ENCODE results near the gene MCC.

The MCC gene

GRCh38 chr5:113223315-113223714 is 264.9 kb downstream of the MCC start:
- no peak for DNase-seq (ENCODE audit: low read depth)

GRCh38 chr5:113221294-113222176 is 266.7 kb downstream of the MCC start:
- peak; percentile 37 for DNase-seq (ENCODE audit: low read depth)

- no peak for DNase-seq (ENCODE audit: low read depth)
These were observed 268.6 kb downstream of the MCC start for GRCh38 chr5:113219695-113220094.

GRCh38 chr5:113218906-113219517 is 269.2 kb downstream of the MCC start:
- DNase-seq (ENCODE audit: low read depth): no peak

- DNase-seq (ENCODE audit: low read depth): no peak
These were observed 270.1 kb downstream of the MCC start for GRCh38 chr5:113218200-113218599.

GRCh38 chr5:113217619-113218184 is 270.6 kb downstream of the MCC start:
- DNase-seq (ENCODE audit: low read depth): no peak

GRCh38 chr5:113216545-113216944 is 271.7 kb downstream of the MCC start:
- no peak for DNase-seq (ENCODE audit: low read depth)

- DNase-seq (ENCODE audit: low read depth): peak; percentile 29
These were observed 272.7 kb downstream of the MCC start for GRCh38 chr5:113215401-113216060.

GRCh38 chr5:113214606-113215323 is 273.5 kb downstream of the MCC start:
- no peak for DNase-seq (ENCODE audit: low read depth)

- no peak for DNase-seq (ENCODE audit: low read depth)
These were observed 274.5 kb downstream of the MCC start for GRCh38 chr5:113213551-113214425.

- peak; percentile 68 for DNase-seq (ENCODE audit: low read depth)
These were observed 275.9 kb downstream of the MCC start for GRCh38 chr5:113212244-113212920.

- no peak for DNase-seq (ENCODE audit: low read depth)
These were observed 278.8 kb downstream of the MCC start for GRCh38 chr5:113209498-113209897.

GRCh38 chr5:113205807-113206206 is 282.4 kb downstream of the MCC start:
- DNase-seq (ENCODE audit: low read depth): no peak

- peak; percentile 80 for DNase-seq (ENCODE audit: low read depth)
These were observed 282.9 kb downstream of the MCC start for GRCh38 chr5:113205323-113205722.

GRCh38 chr5:113204525-113205161 is 283.6 kb downstream of the MCC start:
- peak; percentile 85 for DNase-seq (ENCODE audit: low read depth)

- DNase-seq (ENCODE audit: low read depth): no peak
These were observed 284.3 kb downstream of the MCC start for GRCh38 chr5:113203916-113204315.

GRCh38 chr5:113202746-113203716 is 285.2 kb downstream of the MCC start:
- DNase-seq (ENCODE audit: low read depth): peak; percentile 75

- no peak for DNase-seq (ENCODE audit: low read depth)
These were observed 286.0 kb downstream of the MCC start for GRCh38 chr5:113202287-113202686.

GRCh38 chr5:113201715-113202114 is 286.5 kb downstream of the MCC start:
- DNase-seq (ENCODE audit: low read depth): no peak
